ENCODE results near the gene TBX1.

TBX1 gene

DNA sequence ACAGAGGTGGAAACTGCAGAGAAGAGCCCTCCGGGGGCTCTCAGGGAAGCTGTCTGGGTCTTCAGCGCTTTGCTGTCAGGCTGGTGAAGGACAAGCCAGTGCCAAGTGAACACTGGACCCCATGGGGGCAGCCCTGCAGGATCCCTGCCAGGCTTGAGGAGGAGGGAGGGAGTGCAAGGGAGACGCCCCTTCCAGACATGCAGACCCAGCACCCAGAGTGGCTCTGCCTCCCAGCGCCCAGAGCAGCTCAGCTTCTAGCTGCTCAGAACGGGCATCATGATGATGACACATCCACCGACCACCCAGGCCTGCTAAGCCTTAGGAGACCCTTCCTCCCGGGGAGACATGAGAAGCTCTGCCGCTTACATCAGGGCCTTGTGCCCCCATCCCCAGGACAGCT is 39.7 kb downstream of the TBX1 start:
- DNase-seq (ENCODE audit: low read depth): no peak

DNA sequence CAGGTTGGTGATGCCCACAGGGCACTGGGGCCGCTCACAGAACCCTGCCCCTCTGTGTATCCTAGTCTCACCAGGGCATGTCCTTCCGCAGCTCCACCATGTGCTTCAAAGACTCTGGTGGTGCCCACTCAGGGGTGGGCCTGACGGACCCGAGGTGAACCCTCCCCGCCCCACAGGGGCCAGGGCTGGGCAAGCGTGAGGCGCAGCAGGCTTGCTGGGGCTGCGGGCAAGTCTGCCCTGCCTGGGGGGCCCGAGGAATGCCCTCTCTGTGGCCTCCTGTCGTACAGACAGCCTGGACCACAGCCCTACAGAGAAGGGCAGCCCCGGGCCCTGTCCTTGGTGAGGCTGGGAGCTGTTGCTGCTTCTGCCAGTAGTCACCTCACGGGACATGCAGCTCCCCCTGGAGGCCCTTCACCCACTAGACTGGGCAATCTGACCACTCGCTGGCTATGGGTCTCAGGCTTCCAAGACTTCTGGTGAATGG is 40.2 kb downstream of the TBX1 start:
- no peak for DNase-seq (ENCODE audit: low read depth)

- DNase-seq (ENCODE audit: low read depth): no peak
These were observed 40.9 kb downstream of the TBX1 start for GRCh38 chr22:19801340-19802000.

GRCh38 chr22:19802001-19802893 is 41.7 kb downstream of the TBX1 start:
- DNase-seq (ENCODE audit: low read depth): no peak

GRCh38 chr22:19802894-19803735 is 42.5 kb downstream of the TBX1 start:
- no peak for DNase-seq (ENCODE audit: low read depth)

DNA sequence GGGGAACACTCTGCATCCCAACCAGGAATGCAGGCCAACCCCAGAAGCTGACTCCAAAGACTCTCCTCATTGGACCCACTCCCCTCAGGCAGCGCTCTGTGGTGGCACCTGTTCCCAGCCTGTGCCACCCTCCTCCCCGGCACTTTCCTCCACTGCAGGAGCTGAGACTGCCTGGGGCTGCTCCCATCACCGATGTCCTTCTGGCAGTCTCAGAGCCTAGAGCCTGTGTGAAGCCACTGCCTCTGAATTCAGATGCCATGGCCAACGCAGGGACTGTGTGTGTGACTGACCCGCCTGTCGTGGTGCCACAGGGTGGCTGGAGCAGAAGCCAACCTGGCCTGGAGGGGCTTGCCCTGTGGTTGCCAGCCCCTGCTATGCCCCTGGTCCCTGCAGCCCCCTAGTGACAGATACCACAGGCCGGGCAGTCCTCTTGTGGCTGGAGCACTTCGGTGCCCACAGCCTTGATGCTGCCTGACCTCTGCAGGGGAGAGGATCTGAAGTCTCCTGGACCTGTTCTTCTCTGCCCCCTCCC is 43.2 kb downstream of the TBX1 start:
- no peak for DNase-seq (ENCODE audit: low read depth)

DNA sequence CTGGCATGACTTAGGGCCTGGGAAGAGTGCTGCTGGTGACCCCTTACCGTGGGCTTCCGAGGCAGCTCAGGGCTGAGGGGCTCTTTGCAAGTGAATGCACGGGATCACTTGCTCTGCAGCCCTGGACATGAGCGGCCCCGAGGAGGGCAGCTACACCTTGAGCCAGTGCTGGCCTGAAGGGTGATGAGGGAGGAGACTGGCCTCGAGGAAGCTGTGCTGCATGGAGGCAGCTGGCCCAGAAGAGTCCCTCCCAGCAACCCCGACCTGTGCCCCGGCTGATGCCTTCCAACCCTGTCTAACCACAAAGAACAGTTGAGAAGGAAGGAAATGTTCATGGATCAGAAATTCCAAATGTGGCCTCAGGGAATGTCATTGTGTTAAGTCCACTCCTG is 45.2 kb downstream of the TBX1 start:
- no peak for DNase-seq (ENCODE audit: low read depth)

GRCh38 chr22:19806213-19807160 is 45.9 kb downstream of the TBX1 start:
- no peak for DNase-seq (ENCODE audit: low read depth)

GRCh38 chr22:19807161-19807913 is 46.8 kb downstream of the TBX1 start:
- DNase-seq (ENCODE audit: low read depth): no peak

DNA sequence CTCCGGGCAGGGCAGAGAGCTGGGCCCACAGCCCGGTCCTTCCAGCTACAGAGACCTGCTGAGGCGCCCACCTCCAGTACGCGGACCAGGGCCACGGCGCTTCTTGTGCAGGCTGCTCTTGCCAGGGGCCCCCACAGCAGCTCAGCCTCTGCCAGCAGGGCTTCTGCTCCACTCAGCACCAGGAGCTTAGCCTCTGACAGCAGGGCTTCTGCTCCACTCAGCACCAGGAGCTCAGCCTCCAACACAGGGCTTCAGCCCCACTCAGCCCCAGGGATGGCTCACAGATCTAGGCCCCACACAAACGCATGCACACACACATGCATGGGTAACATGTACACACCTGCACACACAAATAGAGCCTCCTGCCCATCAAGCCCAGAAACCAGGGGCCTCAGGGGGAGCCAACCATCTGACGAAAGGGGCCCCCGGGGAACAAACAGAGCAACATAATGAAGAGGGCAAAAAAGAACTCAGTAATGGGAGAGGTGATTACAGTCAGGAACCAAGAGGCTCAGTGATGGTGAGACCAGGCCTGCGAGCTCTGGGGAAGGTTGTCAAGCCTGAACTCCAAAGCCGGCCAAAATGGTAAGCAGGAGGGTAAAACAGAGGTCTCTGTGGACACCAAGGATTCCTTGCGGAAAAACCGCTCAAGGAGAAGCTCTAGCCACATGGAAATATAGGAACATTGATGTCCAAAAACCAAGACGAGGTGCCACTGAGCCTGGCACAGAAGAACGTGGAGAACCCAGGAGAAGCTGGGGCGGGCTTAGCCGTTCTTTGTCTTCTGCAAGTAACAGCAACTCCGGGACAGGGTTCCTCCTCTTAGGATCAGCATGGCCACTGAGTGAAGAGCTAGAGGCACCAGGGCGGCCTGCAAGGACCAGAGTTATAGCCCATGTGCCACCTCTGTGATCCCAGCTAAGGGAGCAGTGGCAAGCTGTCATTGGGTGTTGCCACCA is 47.6 kb downstream of the TBX1 start:
- DNase-seq (ENCODE audit: low read depth): no peak

GRCh38 chr22:19808873-19809478 is 48.4 kb downstream of the TBX1 start:
- DNase-seq (ENCODE audit: low read depth): no peak

GRCh38 chr22:19809741-19810140 is 49.2 kb downstream of the TBX1 start:
- DNase-seq (ENCODE audit: low read depth): no peak

- DNase-seq (ENCODE audit: low read depth): no peak
These were observed 50.0 kb downstream of the TBX1 start for GRCh38 chr22:19810381-19811201.

GRCh38 chr22:19811211-19811621 is 50.6 kb downstream of the TBX1 start:
- DNase-seq (ENCODE audit: low read depth): no peak

DNA sequence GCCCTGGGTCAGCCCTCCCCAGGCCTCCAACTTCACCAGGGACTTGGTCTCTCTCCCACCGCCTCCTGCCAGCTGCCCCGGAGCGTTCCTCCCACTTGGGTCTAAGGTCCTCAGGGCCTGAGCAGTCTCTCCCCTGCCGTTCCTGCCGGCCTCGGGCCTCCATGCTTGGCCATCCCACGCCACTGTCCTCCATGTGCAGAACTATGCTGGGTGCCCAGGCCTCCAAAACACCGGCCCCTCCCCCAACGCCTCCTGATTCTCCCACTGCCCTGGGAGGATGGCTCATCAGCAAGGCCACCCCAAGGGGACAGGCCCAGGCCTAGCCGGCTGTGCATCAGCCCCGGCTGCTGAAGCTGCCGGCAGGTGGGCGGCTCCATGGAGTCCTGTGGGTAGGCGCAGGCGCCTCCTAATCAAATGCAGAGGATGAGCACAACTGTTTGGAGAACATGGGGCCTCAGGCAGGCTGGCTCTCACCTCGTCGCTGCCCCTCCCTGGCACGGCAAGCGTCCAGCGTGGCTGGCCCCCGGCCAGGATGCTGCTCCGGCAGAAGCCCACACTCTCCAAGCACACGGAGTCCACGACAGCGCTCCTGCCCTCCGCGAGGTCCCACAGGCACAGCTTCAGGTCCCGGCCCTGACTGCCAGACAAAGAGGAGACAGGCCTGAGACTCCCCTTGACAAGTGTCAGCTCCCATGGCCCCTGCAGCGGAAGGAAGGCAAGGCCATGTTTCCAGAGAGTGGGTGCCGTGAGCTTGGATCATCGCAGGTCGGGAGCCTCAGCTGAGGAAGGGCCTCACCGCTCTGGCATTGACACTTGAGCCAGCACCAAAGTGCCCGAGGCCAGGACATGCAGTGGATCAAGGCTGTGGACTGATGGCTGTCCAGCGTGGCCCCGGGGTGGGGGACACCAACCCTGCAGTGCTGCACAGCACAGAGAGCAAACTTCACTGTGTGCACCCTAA is 51.5 kb downstream of the TBX1 start:
- DNase-seq (ENCODE audit: low read depth): no peak

DNA sequence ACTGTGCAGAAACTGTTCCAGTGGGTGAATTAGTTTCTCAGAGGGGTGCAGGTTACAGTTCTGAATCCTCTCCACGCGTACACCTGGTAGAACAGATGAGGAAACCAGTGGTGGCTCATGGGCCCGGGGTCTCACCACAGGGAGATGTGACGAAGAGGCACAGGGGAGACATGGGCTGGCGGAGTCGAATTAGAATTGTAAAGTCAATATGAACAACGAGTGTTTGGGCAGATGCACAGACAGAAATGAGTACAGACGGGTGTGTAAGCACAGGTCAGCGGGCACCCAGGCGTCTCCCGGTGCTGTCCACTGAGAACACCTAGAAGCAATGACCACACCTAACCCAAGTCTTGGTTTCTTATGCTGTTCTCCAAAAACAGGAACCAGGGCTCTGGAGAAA is 52.3 kb downstream of the TBX1 start:
- DNase-seq (ENCODE audit: low read depth): no peak

DNA sequence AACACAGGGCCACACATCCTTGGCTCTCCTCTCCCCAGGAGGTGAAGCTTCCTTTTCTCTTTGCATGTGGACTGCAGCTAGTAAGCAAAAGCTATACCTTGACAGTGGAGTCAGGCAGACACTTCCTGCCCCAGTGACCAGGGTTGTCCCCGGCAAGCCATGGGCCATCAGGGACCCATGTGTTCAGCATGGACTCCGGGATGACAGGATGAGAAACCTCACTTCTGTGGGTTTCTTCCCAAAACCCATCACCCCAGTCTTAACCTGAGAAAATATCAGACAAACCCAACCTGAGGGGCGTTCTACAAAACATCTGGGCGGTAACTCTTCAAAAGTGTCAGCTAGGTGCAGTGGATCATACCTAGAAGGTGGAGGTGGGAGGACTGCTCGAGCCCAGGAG is 53.9 kb downstream of the TBX1 start:
- no peak for DNase-seq (ENCODE audit: low read depth)
